ENCODE data around the gene STAT2. TPM values are rescaled to one million over a fixed set of nuclear protein-coding genes. Genes with fewer than 3 reads are reported as not detected.

Gene STAT2
- total and polyA plus RNA-seq, 12 donors, result 45.3 to 197 (median 98.9) TPM

GRCh38 chr12:56296295-56296694 is 63.6 kb downstream of the STAT2 start:
- Histone ChIP-seq H3K36me3 (replicated peaks in 1 of 2) (peaks cover 0 to 13% of the 10 kb centered on the region in 2 donors), H3K4me1 (replicated peaks in 1 of 2) (peaks cover 40 to 42% of the 10 kb centered on the region in 2 donors), H3K27me3 (no peaks in the 10 kb centered on the region), H3K9me3 (replicated peaks in 1 of 3) (no peaks in the 10 kb centered on the region), H3K4me3 (no peak overlapping the region), H3K27ac (no peak overlapping the region)
- WGBS, 4 donors, result 75 to 88% (median 76%) methylated on average over 5 of the region's 5 CpGs
- no peak for TF ChIP-seq CTCF (IDR thresholded peaks at IDR 0.05)
- TF ChIP-seq POLR2A (IDR thresholded peaks at IDR 0.05), result no peak
- DNase-seq, result no peak
- intact Hi-C loops (cut with DNase I), result no loop called here

GRCh38 chr12:56293795-56294194 is 66.1 kb downstream of the STAT2 start:
- Histone ChIP-seq H3K36me3 (replicated peaks in 1 of 2) (peaks cover 0 to 23% of the 10 kb centered on the region in 2 donors), H3K9me3 (replicated peaks in 1 of 3) (no peaks in the 10 kb centered on the region), H3K4me3 (no peak overlapping the region), H3K4me1 (replicated peaks in 1 of 2) (peaks cover 26 to 27% of the 10 kb centered on the region in 2 donors), H3K27me3 (no peaks in the 10 kb centered on the region), H3K27ac (peak overlapping the region in 1 of 5 donors; percentile 32)
- TF ChIP-seq POLR2A (IDR thresholded peaks at IDR 0.05) (no peak), CTCF (IDR thresholded peaks at IDR 0.05) (no peak)
- 58 to 69% (median 62%) methylated on average over 5 of the region's 5 CpGs for WGBS, 4 donors
- no peak for DNase-seq
- intact Hi-C loops (cut with DNase I), result no loop called here

Small RNA genes lying within 50 kb of the gene (small RNA-seq; reads per million reads assigned to genes)
- 0 reads per million in 2 donors for gene RNU7-40P

Other genes with a start within 250 kb of the STAT2 start
- gene RPL41, start 243.5 kb downstream of the STAT2 start, total RNA-seq, result 1,000 to 10,000 TPM; 1,635 to 5,801 (median 3,259) TPM
- 1,000 to 10,000 TPM; 2,153 to 6,204 (median 2,446) TPM for gene RPL41, start 243.5 kb downstream of the STAT2 start, polyA plus RNA-seq
- gene ZC3H10, start 241.8 kb downstream of the STAT2 start, total RNA-seq, result 10 to 100 TPM in 3 of 9 donors, 1 to 10 TPM in 6; 4.3 to 15.0 (median 8.4) TPM
- gene ZC3H10, start 241.8 kb downstream of the STAT2 start, polyA plus RNA-seq, result 1 to 10 TPM; 2.2 to 5.5 (median 5.0) TPM
- gene ESYT1, start 231.8 kb downstream of the STAT2 start, total RNA-seq, result 100 to 1,000 TPM in 7 of 9 donors, 10 to 100 TPM in 2; 26.3 to 156 (median 125) TPM
- gene ESYT1, start 231.8 kb downstream of the STAT2 start, polyA plus RNA-seq, result 100 to 1,000 TPM in 1 of 3 donors, 10 to 100 TPM in 2; 27.2 to 103 (median 35.4) TPM
- 10 to 100 TPM; 28.0 to 89.3 (median 66.8) TPM for gene MYL6B, start 207.5 kb downstream of the STAT2 start, total RNA-seq
- 100 to 1,000 TPM in 2 of 3 donors, 10 to 100 TPM in 1; 33.4 to 129 (median 118) TPM for gene MYL6B, start 207.5 kb downstream of the STAT2 start, polyA plus RNA-seq
- 1,000 to 10,000 TPM; 1,276 to 2,410 (median 1,576) TPM for gene MYL6, start 201.7 kb downstream of the STAT2 start, total RNA-seq
- gene MYL6, start 201.7 kb downstream of the STAT2 start, polyA plus RNA-seq, result 1,000 to 10,000 TPM; 1,464 to 3,646 (median 1,841) TPM
- 100 to 1,000 TPM in 1 of 9 donors, 10 to 100 TPM in 8; 36.3 to 102 (median 64.0) TPM for gene SMARCC2, start 170.6 kb downstream of the STAT2 start, total RNA-seq
- gene SMARCC2, start 170.6 kb downstream of the STAT2 start, polyA plus RNA-seq, result 10 to 100 TPM; 22.8 to 75.1 (median 46.6) TPM
- 10 to 100 TPM; 42.4 to 90.6 (median 64.1) TPM for gene RNF41, start 138.2 kb downstream of the STAT2 start, total RNA-seq
- gene RNF41, start 138.2 kb downstream of the STAT2 start, polyA plus RNA-seq, result 10 to 100 TPM; 13.0 to 44.0 (median 13.5) TPM
- gene NABP2, start 135.8 kb downstream of the STAT2 start, total RNA-seq, result 10 to 100 TPM; 23.8 to 55.4 (median 48.4) TPM
- 10 to 100 TPM; 24.6 to 48.3 (median 39.7) TPM for gene NABP2, start 135.8 kb downstream of the STAT2 start, polyA plus RNA-seq
- gene SLC39A5, start 130.1 kb downstream of the STAT2 start, total RNA-seq, result under 1 TPM in 3 of 9 donors, not detected in 6; 0.50 to 0.83 (median 0.65) TPM
- gene SLC39A5, start 130.1 kb downstream of the STAT2 start, polyA plus RNA-seq, result 1 to 10 TPM in 1 of 3 donors, under 1 TPM in 1, not detected in 1; 0.54 to 2.0 TPM
- gene ANKRD52, start 101.7 kb downstream of the STAT2 start, total RNA-seq, result 10 to 100 TPM; 21.3 to 86.8 (median 28.5) TPM
- 10 to 100 TPM in 2 of 3 donors, 1 to 10 TPM in 1; 8.4 to 54.0 (median 28.8) TPM for gene ANKRD52, start 101.7 kb downstream of the STAT2 start, polyA plus RNA-seq
- 10 to 100 TPM; 24.2 to 65.1 (median 33.7) TPM for gene COQ10A, start 93.2 kb downstream of the STAT2 start, total RNA-seq
- 10 to 100 TPM; 25.2 to 47.6 (median 36.7) TPM for gene COQ10A, start 93.2 kb downstream of the STAT2 start, polyA plus RNA-seq
- gene CS, start 59.8 kb downstream of the STAT2 start, total RNA-seq, result 100 to 1,000 TPM; 143 to 417 (median 265) TPM
- 100 to 1,000 TPM in 1 of 3 donors, 10 to 100 TPM in 2; 64.6 to 404 (median 73.1) TPM for gene CS, start 59.8 kb downstream of the STAT2 start, polyA plus RNA-seq
- gene CNPY2, start 44.1 kb downstream of the STAT2 start, total RNA-seq, result 100 to 1,000 TPM; 103 to 163 (median 146) TPM
- 100 to 1,000 TPM; 138 to 192 (median 179) TPM for gene CNPY2, start 44.1 kb downstream of the STAT2 start, polyA plus RNA-seq
- gene PAN2, start 26.1 kb downstream of the STAT2 start, total RNA-seq, result 100 to 1,000 TPM in 1 of 9 donors, 10 to 100 TPM in 8; 19.6 to 124 (median 61.6) TPM
- gene PAN2, start 26.1 kb downstream of the STAT2 start, polyA plus RNA-seq, result 100 to 1,000 TPM in 2 of 3 donors, 10 to 100 TPM in 1; 40.8 to 111 (median 102) TPM
- under 1 TPM in 4 of 9 donors, not detected in 5; 0.29 to 0.67 (median 0.62) TPM for gene IL23A, start 21.2 kb downstream of the STAT2 start, total RNA-seq
- gene IL23A, start 21.2 kb downstream of the STAT2 start, polyA plus RNA-seq, result 1 to 10 TPM in 1 of 3 donors, under 1 TPM in 2; 0.55 to 1.3 (median 0.64) TPM
- gene APOF, start 2.8 kb upstream of the STAT2 start, total RNA-seq, result not detected
- under 1 TPM in 1 of 3 donors, not detected in 2; 0.24 TPM for gene APOF, start 2.8 kb upstream of the STAT2 start, polyA plus RNA-seq
- gene TIMELESS, start 89.3 kb upstream of the STAT2 start, total RNA-seq, result 1 to 10 TPM; 5.9 to 9.3 (median 7.3) TPM
- gene TIMELESS, start 89.3 kb upstream of the STAT2 start, polyA plus RNA-seq, result 1 to 10 TPM; 4.6 to 5.6 (median 5.3) TPM
- 1 to 10 TPM in 1 of 9 donors, under 1 TPM in 3, not detected in 5; 0.32 to 1.6 (median 0.39) TPM for gene MIP, start 94.5 kb upstream of the STAT2 start, total RNA-seq
- under 1 TPM; 0.08 to 0.24 (median 0.17) TPM for gene MIP, start 94.5 kb upstream of the STAT2 start, polyA plus RNA-seq
- 1 to 10 TPM; 2.8 to 6.5 (median 5.3) TPM for gene SPRYD4, start 108.5 kb upstream of the STAT2 start, total RNA-seq
- gene SPRYD4, start 108.5 kb upstream of the STAT2 start, polyA plus RNA-seq, result 1 to 10 TPM; 2.5 to 5.6 (median 3.2) TPM
- gene GLS2, start 128.1 kb upstream of the STAT2 start, total RNA-seq, result 1 to 10 TPM in 5 of 9 donors, under 1 TPM in 3, not detected in 1; 0.17 to 3.3 (median 1.1) TPM
- gene GLS2, start 128.1 kb upstream of the STAT2 start, polyA plus RNA-seq, result 1 to 10 TPM; 1.5 to 5.3 (median 1.6) TPM
- 10 to 100 TPM in 8 of 9 donors, 1 to 10 TPM in 1; 9.6 to 41.5 (median 24.0) TPM for gene RBMS2, start 161.7 kb upstream of the STAT2 start, total RNA-seq
- gene RBMS2, start 161.7 kb upstream of the STAT2 start, polyA plus RNA-seq, result 10 to 100 TPM in 2 of 3 donors, 1 to 10 TPM in 1; 7.6 to 20.9 (median 11.3) TPM